GM23338 (cell line): ENCODE data around the gene CHCHD10. TPM values are rescaled to one million over a fixed set of nuclear protein-coding genes. Genes with fewer than 3 reads are reported as not detected.
A peak's percentile ranks its signal among the peaks of the same experiment; 100 is the strongest.

Experiments
- ATAC-seq: fragments of 200-7000 bp; cut with Tn5 transposase; 3 replicates; pipeline ENCODE4 v1.9.1; 2020
- DNase-seq: peaks from one replicate; pipeline ENCODE4 v3.0.0-alpha.2; 2015; ENCODE audit warnings: low spot score
- H2AFZ ChIP-seq: fragments of 200-600 bp; sonication (generic); 2 replicates; pipeline ENCODE4 v1.8.0; 2016; ENCODE audit warnings: antibody characterized with exemption, mild to moderate bottlenecking, moderate library complexity
- H3F3A ChIP-seq: fragments of 200-600 bp; sonication (generic); replicated peaks from 2 replicates; pipeline ENCODE4 v1.8.0; 2017; ENCODE audit warnings: antibody characterized with exemption, mixed run types, low read depth
- H3K27ac ChIP-seq: fragments of 200-600 bp; sonication (generic); 2 replicates; pipeline ENCODE4 v1.6.1; 2016; ENCODE audit warnings: low read depth
- H3K27me3 ChIP-seq: fragments of 200-600 bp; sonication (generic); 2 replicates; pipeline ENCODE4 v1.8.0; 2016; ENCODE audit warnings: mild to moderate bottlenecking, mixed run types, moderate library complexity; ENCODE audit not compliant: insufficient read depth
- H3K36me3 ChIP-seq: fragments of 200-600 bp; sonication (generic); 2 replicates; pipeline ENCODE4 v1.8.0; 2016; ENCODE audit warnings: mild to moderate bottlenecking; ENCODE audit not compliant: insufficient read depth
- H3K4me1 ChIP-seq: fragments of 200-600 bp; sonication (generic); 2 replicates; pipeline ENCODE4 v1.8.0; 2016; ENCODE audit warnings: mild to moderate bottlenecking, moderate library complexity; ENCODE audit not compliant: insufficient read depth
- H3K4me2 ChIP-seq: fragments of 200-600 bp; sonication (generic); 2 replicates; pipeline ENCODE4 v1.7.1; 2017; ENCODE audit warnings: mixed run types
- H3K4me3 ChIP-seq: fragments of 200-600 bp; sonication (generic); 2 replicates; pipeline ENCODE4 v1.6.1; 2016; ENCODE audit warnings: mixed run types
- H3K79me2 ChIP-seq: fragments of 200-600 bp; sonication (generic); replicated peaks from 2 replicates; pipeline ENCODE4 v1.8.0; 2017; ENCODE audit warnings: mild to moderate bottlenecking; ENCODE audit not compliant: insufficient read depth
- H3K9me2 ChIP-seq: fragments of 200-600 bp; sonication (generic); 2 replicates; pipeline ENCODE4 v1.8.0; 2017; ENCODE audit not compliant: insufficient read depth
- H4K20me1 ChIP-seq: fragments of 200-600 bp; sonication (generic); replicated peaks from 2 replicates; pipeline ENCODE4 v1.8.0; 2017; ENCODE audit warnings: mild to moderate bottlenecking; ENCODE audit not compliant: insufficient read depth
- H3K27ac Mint-ChIP-seq: 2 replicates; pipeline ENCODE4 v1.8.0; 2020; ENCODE audit warnings: inconsistent platforms, mild to moderate bottlenecking, moderate library complexity, mixed read lengths
- H3K27me3 Mint-ChIP-seq: 3 replicates; pipeline ENCODE4 v1.8.0; 2022; ENCODE audit warnings: low read depth, mild to moderate bottlenecking, moderate library complexity, mixed read lengths, inconsistent platforms; ENCODE audit not compliant: insufficient read depth, poor library complexity
- H3K36me3 Mint-ChIP-seq: 3 replicates; pipeline ENCODE4 v1.8.0; 2021; ENCODE audit warnings: low read depth, mild to moderate bottlenecking, inconsistent platforms, moderate library complexity, mixed read lengths
- H3K4me1 Mint-ChIP-seq: 3 replicates; pipeline ENCODE4 v1.8.0; 2020; ENCODE audit warnings: mild to moderate bottlenecking, inconsistent platforms, mixed read lengths
- H3K4me3 Mint-ChIP-seq: 3 replicates; pipeline ENCODE4 v1.8.0; 2021; ENCODE audit warnings: moderate library complexity, mild to moderate bottlenecking, inconsistent platforms, mixed read lengths
- H3K9me3 Mint-ChIP-seq: 3 replicates; pipeline ENCODE4 v1.8.0; 2020; ENCODE audit warnings: moderate library complexity, mild to moderate bottlenecking, inconsistent platforms, mixed read lengths
- CREB1 ChIP-seq: fragments of 250-450 bp; sonication (Bioruptor Pico); IDR thresholded peaks from 2 replicates; pipeline ENCODE4 v1.5.0; 2020; ENCODE audit warnings: low read depth, mild to moderate bottlenecking, moderate library complexity
- CTCF ChIP-seq, 2 experiments: fragments of 200-600 bp in 1 of 2; sonication (generic) in 1 of 2; conservative IDR thresholded peaks; 2 replicates each; pipeline versions ENCODE4 v1.5.1 to v1.6.1; 2016 to 2017; ENCODE audit warnings: antibody characterized with exemption in 2 of 2, low read depth in 2 of 2, mild to moderate bottlenecking in 2 of 2, moderate library complexity in 1 of 2
- ETS1 ChIP-seq: IDR thresholded peaks from 2 replicates; pipeline ENCODE4 v1.6.1; 2016; ENCODE audit warnings: antibody characterized with exemption
- EZH2 ChIP-seq: fragments of 200-600 bp; sonication (generic); IDR thresholded peaks from one replicate; pipeline ENCODE4 v1.8.0; 2017; ENCODE audit warnings: antibody characterized with exemption, mild to moderate bottlenecking, low read depth; ENCODE audit not compliant: unreplicated experiment
- EZH2phosphoT487 ChIP-seq: fragments of 200-600 bp; sonication (generic); IDR thresholded peaks from one replicate; pipeline ENCODE4 v1.8.1; 2018; ENCODE audit warnings: antibody characterized with exemption; ENCODE audit not compliant: unreplicated experiment
- JUNB ChIP-seq: IDR thresholded peaks from one replicate; pipeline ENCODE4 v1.6.1; 2016; ENCODE audit warnings: antibody characterized with exemption; ENCODE audit not compliant: unreplicated experiment
- POLR2AphosphoS5 ChIP-seq: IDR thresholded peaks from 2 replicates; pipeline ENCODE4 v1.6.1; 2016; ENCODE audit warnings: antibody characterized with exemption, low read depth
- REST ChIP-seq: IDR thresholded peaks from one replicate; pipeline ENCODE4 v1.6.1; 2018; ENCODE audit warnings: antibody characterized with exemption; ENCODE audit not compliant: unreplicated experiment
- STAT1 ChIP-seq: IDR thresholded peaks from one replicate; pipeline ENCODE4 v1.6.1; 2016; ENCODE audit warnings: antibody characterized with exemption; ENCODE audit not compliant: unreplicated experiment
- polyA plus RNA-seq: library from polyadenylated mRNA; unstranded; fragments of >200 nt; fragmentation: Nextera tagmentation; extraction: Ambion mirVana; gene quantifications from 2 replicates; pipeline ENCODE4 v1.2.1, GENCODE V29; 2016
- total RNA-seq: library from RNA; depleted of rRNA; stranded (reverse); fragments of >200 nt; shearing (Covaris generic); gene quantifications from 2 replicates; pipeline ENCODE4 v1.2.3, GENCODE V29; 2014

The CHCHD10 gene
- total and polyA plus RNA-seq, 2 experiments from 2014 or later: 11.4 to 101 TPM

GRCh38 chr22:23722724-23723123, 45.0 kb downstream of the CHCHD10 start (continued):
- TF ChIP-seq ETS1 (no peak), EZH2phosphoT487 (no peak)

GRCh38 chr22:23722160-23722559, 45.6 kb downstream of the CHCHD10 start:
- peaks cover 4% of the 10 kb centered on the region; the same call in 2 of the 3 replicates for H3K4me1 Mint-ChIP-seq
- H3K4me1 ChIP-seq: no peaks in the 10 kb centered on the region
- H3K27me3 ChIP-seq: no peaks in the 10 kb centered on the region
- H3K4me3 Mint-ChIP-seq: no peak overlapping the region
- H3K27me3 Mint-ChIP-seq: peaks cover 8% of the 10 kb centered on the region
- no peak overlapping the region for H3K27ac ChIP-seq
- H2AFZ ChIP-seq: 0 out of 2 replicates have a peak overlapping the region, but pooled peaks have one; percentile 32
- H3K4me2 ChIP-seq: no peak overlapping the region
- H3K4me3 ChIP-seq: no peak overlapping the region
- no peaks in the 10 kb centered on the region for H3K36me3 ChIP-seq
- no peaks in the 10 kb centered on the region for H3K79me2 ChIP-seq
- H3K9me2 ChIP-seq: no peaks in the 10 kb centered on the region
- H3K27ac Mint-ChIP-seq: no peak overlapping the region
- TF ChIP-seq POLR2AphosphoS5 (no peak), STAT1 (no peak), EZH2 (no peak), CTCF (conservative IDR thresholded peaks at IDR 0.05; ENCODE audit: low read depth in 2 of 2) (no peak), REST (no peak), JUNB (no peak), CREB1 (CRISPR knock-in tag) (no peak), EZH2phosphoT487 (no peak)
- no peaks in the 10 kb centered on the region for H4K20me1 ChIP-seq
- no peak for ATAC-seq
- no peaks in the 10 kb centered on the region for H3K9me3 Mint-ChIP-seq
- no peaks in the 10 kb centered on the region for H3F3A ChIP-seq
- no peak for DNase-seq
- no peaks in the 10 kb centered on the region for H3K36me3 Mint-ChIP-seq
